Sigmoid colon (tissue), 3 donors: ENCODE results near the gene ADGRF3.

ENCODE experiments used
- POLR2A ChIP-seq, 2 donors: fragments of 450-650 bp; IDR thresholded peaks; one replicate each; pipeline ENCODE4 v1.6.1; 2016; ENCODE audit warnings: antibody characterized with exemption in 2 of 2, mild to moderate bottlenecking in 2 of 2, moderate library complexity in 2 of 2
- TF ChIP-seq, protein P1 (sequence below), 4 experiments: fragments of 450-650 bp in 3 of 4; fragments of 200-600 bp in 1 of 4; IDR thresholded peaks; one replicate each; pipeline ENCODE4 v1.5.1; 2016 to 2019; ENCODE audit warnings: antibody characterized with exemption in 4 of 4, mild to moderate bottlenecking in 3 of 4, moderate library complexity in 2 of 4

- TF ChIP-seq, protein P1, sequence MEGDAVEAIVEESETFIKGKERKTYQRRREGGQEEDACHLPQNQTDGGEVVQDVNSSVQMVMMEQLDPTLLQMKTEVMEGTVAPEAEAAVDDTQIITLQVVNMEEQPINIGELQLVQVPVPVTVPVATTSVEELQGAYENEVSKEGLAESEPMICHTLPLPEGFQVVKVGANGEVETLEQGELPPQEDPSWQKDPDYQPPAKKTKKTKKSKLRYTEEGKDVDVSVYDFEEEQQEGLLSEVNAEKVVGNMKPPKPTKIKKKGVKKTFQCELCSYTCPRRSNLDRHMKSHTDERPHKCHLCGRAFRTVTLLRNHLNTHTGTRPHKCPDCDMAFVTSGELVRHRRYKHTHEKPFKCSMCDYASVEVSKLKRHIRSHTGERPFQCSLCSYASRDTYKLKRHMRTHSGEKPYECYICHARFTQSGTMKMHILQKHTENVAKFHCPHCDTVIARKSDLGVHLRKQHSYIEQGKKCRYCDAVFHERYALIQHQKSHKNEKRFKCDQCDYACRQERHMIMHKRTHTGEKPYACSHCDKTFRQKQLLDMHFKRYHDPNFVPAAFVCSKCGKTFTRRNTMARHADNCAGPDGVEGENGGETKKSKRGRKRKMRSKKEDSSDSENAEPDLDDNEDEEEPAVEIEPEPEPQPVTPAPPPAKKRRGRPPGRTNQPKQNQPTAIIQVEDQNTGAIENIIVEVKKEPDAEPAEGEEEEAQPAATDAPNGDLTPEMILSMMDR (IDR thresholded peaks at IDR 0.05), result no peak
- no peak for TF ChIP-seq POLR2A (IDR thresholded peaks at IDR 0.05)
Measured at GRCh38 chr2:26382564-26382963, 36.0 kb upstream of the ADGRF3 start.
